CD14-positive monocyte (primary cell): ENCODE results near the gene BCL2L2. TPM values are rescaled to one million over a fixed set of nuclear protein-coding genes. Genes with fewer than 3 reads are reported as not detected.

Experiments
- DNase-seq, 3 donors: peaks; one replicate each; pipeline ENCODE4 v3.0.0-alpha.2; 2011 to 2022
- H2AFZ ChIP-seq: 2 replicates; pipeline ENCODE4 v1.6.0; 2012; ENCODE audit warnings: mild to moderate bottlenecking, low read depth, low read length, inconsistent platforms; ENCODE audit not compliant: insufficient read depth, poor library complexity, severe bottlenecking
- H3K27ac ChIP-seq, 2 donors: 1 replicate in 1 of 2; 2 replicates in 1 of 2; pipeline ENCODE4 v1.5.1; 2012 to 2013; ENCODE audit warnings: low read length in 2 of 2, control low read depth in 1 of 2, inconsistent platforms in 1 of 2, low read depth in 1 of 2, mild to moderate bottlenecking in 1 of 2
- H3K27me3 ChIP-seq, 2 donors: one replicate each; pipeline versions ENCODE4 v1.6.0 to v1.6.1; 2011 to 2013; ENCODE audit warnings: low read length in 2 of 2; ENCODE audit not compliant: control insufficient read depth in 2 of 2, insufficient read depth in 2 of 2
- H3K36me3 ChIP-seq, 2 donors: replicated peaks in 1 of 2; 1 replicate in 1 of 2; 2 replicates in 1 of 2; pipeline versions ENCODE4 v1.5.1 to v1.6.1; 2012 to 2013; ENCODE audit warnings: low read length in 2 of 2, control low read depth in 1 of 2, inconsistent platforms in 1 of 2, mild to moderate bottlenecking in 1 of 2; ENCODE audit not compliant: insufficient read depth in 2 of 2, control insufficient read depth in 1 of 2
- H3K4me1 ChIP-seq, 2 donors: 1 replicate in 1 of 2; 2 replicates in 1 of 2; pipeline versions ENCODE4 v1.5.1 to v1.6.1; 2012 to 2013; ENCODE audit warnings: low read length in 2 of 2, control low read depth in 1 of 2, inconsistent platforms in 1 of 2, mild to moderate bottlenecking in 1 of 2, moderate library complexity in 1 of 2; ENCODE audit not compliant: insufficient read depth in 2 of 2, control insufficient read depth in 1 of 2
- H3K4me2 ChIP-seq: replicated peaks from 2 replicates; pipeline ENCODE3; 2012; ENCODE audit warnings: low read length, moderate library complexity, mild to moderate bottlenecking; ENCODE audit not compliant: poor library complexity, severe bottlenecking; ENCODE audit errors: extremely low read depth
- H3K4me3 ChIP-seq, 3 experiments: fragments of 200-600 bp in 1 of 3; sonication (generic) in 1 of 3; replicated peaks in 1 of 3; 1 replicate in 2 of 3; 2 replicates in 1 of 3; pipeline ENCODE4 v1.5.1; 2011 to 2013; ENCODE audit warnings: low read length in 3 of 3, mild to moderate bottlenecking in 3 of 3, control low read depth in 2 of 3, low read depth in 2 of 3, inconsistent platforms in 1 of 3, moderate library complexity in 1 of 3
- H3K79me2 ChIP-seq: 2 replicates; pipeline ENCODE4 v1.6.0; 2012; ENCODE audit warnings: mild to moderate bottlenecking, control low read depth, inconsistent platforms, low read length, moderate library complexity; ENCODE audit not compliant: insufficient read depth
- H3K9ac ChIP-seq: 2 replicates; pipeline ENCODE4 v1.6.0; 2017; ENCODE audit warnings: low read length, mild to moderate bottlenecking; ENCODE audit not compliant: insufficient read depth, poor library complexity, severe bottlenecking
- H3K9me3 ChIP-seq, 2 donors: replicated peaks in 1 of 2; 1 replicate in 1 of 2; 2 replicates in 1 of 2; pipeline versions ENCODE4 v1.5.1 to v1.6.1; 2012 to 2013; ENCODE audit warnings: low read length in 2 of 2, control low read depth in 1 of 2; ENCODE audit not compliant: control insufficient read depth in 1 of 2, insufficient read depth in 1 of 2
- H4K20me1 ChIP-seq: 2 replicates; pipeline ENCODE4 v1.6.0; 2012; ENCODE audit warnings: mild to moderate bottlenecking, low read length, control low read depth, moderate library complexity; ENCODE audit not compliant: insufficient read depth
- H3K27ac Mint-ChIP-seq, 7 donors: one replicate each; pipeline ENCODE4 v1.8.0; 2020; ENCODE audit warnings: mild to moderate bottlenecking in 7 of 7, mixed read lengths in 7 of 7, moderate library complexity in 6 of 7, inconsistent platforms in 2 of 7
- H3K27me3 Mint-ChIP-seq, 3 donors: one replicate each; pipeline ENCODE4 v1.8.0; 2021 to 2022; ENCODE audit warnings: low read depth in 3 of 3, mild to moderate bottlenecking in 3 of 3, mixed read lengths in 3 of 3, moderate library complexity in 3 of 3, inconsistent platforms in 1 of 3
- H3K36me3 Mint-ChIP-seq, 2 donors: one replicate each; pipeline ENCODE4 v1.8.0; 2020; ENCODE audit warnings: mixed read lengths in 2 of 2, inconsistent platforms in 1 of 2, mild to moderate bottlenecking in 1 of 2
- H3K4me1 Mint-ChIP-seq: one replicate; pipeline ENCODE4 v1.8.0; 2020; ENCODE audit warnings: mild to moderate bottlenecking, mixed read lengths
- H3K4me3 Mint-ChIP-seq, 2 donors: one replicate each; pipeline ENCODE4 v1.8.0; 2020; ENCODE audit warnings: mild to moderate bottlenecking in 2 of 2, mixed read lengths in 2 of 2, moderate library complexity in 1 of 2
- H3K9me3 Mint-ChIP-seq, 7 donors: one replicate each; pipeline ENCODE4 v1.8.0; 2020 to 2022; ENCODE audit warnings: mixed read lengths in 7 of 7, mild to moderate bottlenecking in 6 of 7, moderate library complexity in 6 of 7, inconsistent platforms in 2 of 7
- CTCF ChIP-seq: fragments of 200-600 bp; IDR thresholded peaks from one replicate; pipeline ENCODE4 v1.8.0; 2022; ENCODE audit warnings: antibody characterized with exemption, mild to moderate bottlenecking
- WGBS: methylation state at CpG from one replicate; pipeline ENCODE4 v1.1.5; 2013; ENCODE audit warnings: missing lambda C conversion rate; ENCODE audit not compliant: insufficient coverage; 5-methylcytosine and 5-hydroxymethylcytosine counted together
- intact Hi-C, 2 donors: fragments of 100-400 bp; cut with micrococcal nuclease; formaldehyde crosslinking; loops; one replicate each; pipeline versions ENCODE4 v1.15.0 to v1.15.1; 2023
- polyA plus RNA-seq, 3 donors: library from polyadenylated mRNA; depleted of rRNA in 1 of 3; unstranded in 2 of 3; stranded (reverse) in 1 of 3; fragments of 300-500 nt in 2 of 3; fragments of >200 nt in 1 of 3; fragmentation: Illumina TruSeq in 2 of 3; gene quantifications; 1 replicate in 2 of 3; 2 replicates in 1 of 3; pipeline ENCODE4 v1.2.3, GENCODE V29; 2012 to 2021

Gene BCL2L2
- polyA plus RNA-seq, 3 donors = 0.90 to 23.7 (median 1.4) TPM

DNA sequence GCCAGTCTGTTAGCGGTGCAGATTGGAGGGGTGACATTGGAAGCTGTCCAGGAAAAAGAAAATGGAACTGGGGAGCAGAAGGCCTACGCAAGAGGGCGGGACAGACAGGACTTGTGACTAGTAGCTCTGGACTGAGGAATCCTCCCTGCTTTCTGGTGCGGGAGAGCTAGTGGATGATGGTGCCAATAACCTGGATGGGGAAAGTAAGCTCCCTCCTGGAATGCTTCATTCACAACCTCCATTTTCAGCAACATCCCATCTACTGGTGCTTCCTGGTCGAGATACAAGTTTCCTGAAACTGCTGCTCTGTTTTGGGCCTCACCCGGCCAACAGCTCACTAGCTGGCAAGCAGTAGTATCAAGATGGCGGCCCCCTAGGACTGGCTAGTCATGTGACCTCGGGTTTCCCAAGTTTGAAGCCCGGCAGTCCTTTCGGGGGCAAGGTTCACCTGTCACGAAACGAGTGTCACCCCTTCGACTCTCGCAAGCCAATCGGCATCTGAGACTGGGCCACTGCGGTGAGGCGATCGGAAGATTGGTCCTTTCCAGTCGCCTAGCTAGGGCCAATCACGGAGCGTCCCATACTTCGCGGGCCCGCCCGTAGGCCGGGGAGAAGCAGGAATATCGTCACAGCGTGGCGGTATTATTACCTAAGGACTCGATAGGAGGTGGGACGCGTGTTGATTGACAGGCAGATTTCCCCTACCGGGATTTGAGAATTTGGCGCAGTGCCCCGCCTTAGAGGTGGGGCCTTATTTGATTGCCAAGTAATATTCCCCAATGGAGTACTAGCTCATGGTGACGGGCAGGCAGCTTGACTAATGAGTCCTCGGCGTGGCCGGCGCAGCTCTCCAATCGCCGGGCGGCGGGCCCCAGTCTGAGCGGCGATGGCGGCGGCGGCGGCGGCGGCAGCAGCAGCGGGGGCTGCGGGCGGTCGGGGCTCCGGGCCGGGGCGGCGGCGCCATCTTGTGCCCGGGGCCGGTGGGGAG lies 14.2 kb downstream of the BCL2L2 start, which contains the start of gene PABPN1:
Gene PABPN1, plus strand, starts transcription at position 874 of the 988 bp plus-strand sequence. Its CDS starts 13 bp downstream, at position 887.
- Histone ChIP-seq H3K27me3 (no peaks in the 10 kb centered on the region), H3K9ac (peak within 1 kb of the TSS; percentile 94), H4K20me1 (peaks cover 20% of the 10 kb centered on the region), H3K4me1 (peaks cover 23 to 24% of the 10 kb centered on the region in 2 donors), H2AFZ (peak within 1 kb of the TSS; percentile 86), H3K36me3 (peaks cover 27 to 32% of the 10 kb centered on the region in 2 donors), H3K79me2 (peaks cover 27% of the 10 kb centered on the region), H3K9me3 (no peaks in the 10 kb centered on the region), H3K4me2 (peak within 1 kb of the TSS; percentile 84), H3K27ac (peak within 1 kb of the TSS; percentile 96 to 99), H3K4me3 (peak within 1 kb of the TSS; percentile 74 to 92 (median 92))
- peak within 1 kb of the TSS; percentile 90 to 92 for H3K4me3 Mint-ChIP-seq
- intact Hi-C loops = loop anchor here (1.0 to 10.0 kb wide), 8 partner anchors 14 to 244 kb away; partner anchors contain the start of genes HOMEZ (in 2 of the 2), ACIN1 (in 1 of the 2), AP1G2 (in 1 of the 2) and BCL2L2 (in 1 of the 2)
- H3K9me3 Mint-ChIP-seq = peaks cover 0 to 3% (median 0%) of the 10 kb centered on the region in 7 donors
- no peak for TF ChIP-seq CTCF
- peak within 1 kb of the TSS; percentile 98 to 100 (median 99) for H3K27ac Mint-ChIP-seq
- under 1% methylated on average over 54 of the region's 63 CpGs for WGBS
- H3K4me1 Mint-ChIP-seq = peaks cover 25% of the 10 kb centered on the region
- DNase-seq = peak; percentile 100
- peaks cover 35 to 43% of the 10 kb centered on the region in 2 donors for H3K36me3 Mint-ChIP-seq
- H3K27me3 Mint-ChIP-seq = peaks cover 0 to 2% (median 0%) of the 10 kb centered on the region in 3 donors
